SK-N-DZ (cell line): ENCODE data around the gene PHKB.

Experiments
- DNase-seq: peaks from one replicate; pipeline ENCODE4 v3.0.0-alpha.2; 2015; ENCODE audit warnings: low spot score
- small RNA-seq, 2 experiments: library from RNA; depleted of rRNA; stranded (forward); fragments of <200 nt; gene quantifications; one replicate each; pipeline ENCODE3, GENCODE V24; 2014

PHKB gene

DNA sequence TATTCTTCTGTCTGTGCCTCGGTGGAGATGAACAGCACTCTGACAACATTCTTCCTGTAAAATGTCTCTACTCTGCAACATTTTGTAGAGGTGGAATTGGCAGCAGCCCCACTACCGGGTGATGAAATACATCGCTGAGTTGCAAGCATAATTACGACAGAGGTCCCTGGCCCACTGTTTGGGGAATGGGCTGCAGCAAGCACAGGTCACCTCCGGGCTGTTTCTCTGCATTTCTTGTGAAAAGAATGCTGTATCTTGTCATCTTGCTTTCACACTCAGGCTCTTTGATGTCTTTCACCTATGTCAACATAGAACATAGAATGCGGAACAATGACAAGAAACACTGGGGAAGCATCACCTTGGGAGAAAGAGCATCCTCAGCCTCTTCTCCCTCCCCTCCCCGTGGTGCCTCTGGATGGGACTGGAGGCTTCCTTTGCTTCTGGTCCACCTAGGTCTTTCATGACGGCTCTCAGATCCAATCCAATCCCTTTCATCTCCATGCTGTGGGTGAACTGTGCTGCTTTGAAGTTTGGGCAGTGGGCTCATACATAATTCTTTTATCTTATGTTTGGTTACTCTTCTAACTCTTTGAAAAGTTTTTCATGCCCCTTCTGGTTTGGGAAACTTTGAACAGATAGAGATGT, 265.0 kb downstream of the PHKB start:
- DNase-seq = no peak

DNA sequence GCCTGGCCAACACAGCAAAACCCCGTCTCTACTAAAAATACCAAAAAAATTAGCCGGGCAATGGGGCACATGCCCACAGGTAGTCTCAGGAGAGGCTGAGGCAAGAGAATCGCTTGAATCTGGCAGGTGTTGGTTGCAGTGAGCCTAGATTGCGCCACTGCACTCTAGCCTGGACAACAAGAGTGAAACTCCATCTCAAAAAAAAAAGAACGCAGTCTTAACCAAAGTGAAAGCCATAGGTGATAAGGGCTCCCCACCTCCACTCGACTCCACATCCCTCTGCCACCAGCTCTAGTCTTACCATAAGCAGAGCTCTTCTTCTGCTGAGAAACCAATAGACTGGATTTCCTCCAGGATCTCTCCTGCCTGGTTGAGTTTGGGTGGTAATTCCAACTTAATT, 266.0 kb downstream of the PHKB start:
- DNase-seq = no peak

DNA sequence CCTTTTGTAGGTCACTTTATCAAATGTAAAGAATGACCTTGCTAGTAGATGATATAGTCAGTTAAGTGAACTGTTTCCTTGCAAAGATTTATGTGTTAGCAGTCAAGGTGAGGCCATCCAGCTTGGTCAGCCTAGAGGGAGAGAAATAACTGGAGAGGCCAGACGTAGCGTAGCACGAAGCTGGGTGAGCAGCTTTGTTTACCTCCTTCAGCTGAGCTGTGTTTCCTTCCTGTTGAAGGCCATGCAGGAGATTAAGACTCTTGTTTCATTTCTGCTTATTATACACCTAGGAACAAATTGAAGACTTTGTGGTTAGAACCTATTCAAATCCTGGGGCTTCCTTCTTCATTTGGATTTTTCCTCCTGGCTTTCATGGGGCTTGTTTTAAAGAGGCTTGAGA, 267.1 kb downstream of the PHKB start:
- no peak for DNase-seq

DNA sequence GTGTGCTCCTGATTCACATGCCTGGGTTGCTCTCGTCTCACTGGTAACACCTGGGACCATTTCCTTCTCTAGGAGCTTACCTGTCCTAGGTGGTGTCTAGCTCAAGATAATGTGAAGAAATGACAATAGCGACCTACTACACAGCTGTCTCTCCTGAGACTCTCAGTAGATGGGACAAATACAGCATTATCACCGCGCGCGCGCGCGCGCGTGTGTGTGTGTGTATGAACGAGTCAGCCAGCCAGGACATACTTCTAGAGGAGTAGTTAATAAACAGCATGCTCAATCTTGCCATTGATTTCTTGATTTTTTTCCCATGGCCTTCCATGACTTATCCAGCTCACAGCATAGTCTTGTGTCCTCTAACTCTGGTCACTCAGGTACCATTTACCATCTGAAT, 268.6 kb downstream of the PHKB start:
- no peak for DNase-seq

DNA sequence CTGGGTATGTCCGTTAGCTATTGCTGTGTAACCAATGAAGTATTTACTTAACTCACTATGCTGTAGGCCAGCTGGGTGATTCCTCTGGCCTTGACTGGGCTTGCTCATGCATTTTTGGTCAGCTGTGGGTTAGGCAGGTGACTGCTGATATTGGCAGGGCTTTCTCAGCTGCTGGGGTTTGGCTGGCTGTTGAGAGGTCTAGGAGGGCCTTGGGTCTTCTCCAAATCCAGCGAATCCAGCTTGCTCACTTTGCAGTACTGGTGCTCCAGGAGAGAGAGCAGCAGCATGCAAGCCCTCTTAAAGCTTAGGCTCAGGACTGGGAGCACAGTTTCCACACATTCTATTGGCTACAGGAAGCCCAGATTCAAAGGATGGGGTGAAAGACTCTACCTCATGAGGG, 270.1 kb downstream of the PHKB start:
- DNase-seq = no peak

DNA sequence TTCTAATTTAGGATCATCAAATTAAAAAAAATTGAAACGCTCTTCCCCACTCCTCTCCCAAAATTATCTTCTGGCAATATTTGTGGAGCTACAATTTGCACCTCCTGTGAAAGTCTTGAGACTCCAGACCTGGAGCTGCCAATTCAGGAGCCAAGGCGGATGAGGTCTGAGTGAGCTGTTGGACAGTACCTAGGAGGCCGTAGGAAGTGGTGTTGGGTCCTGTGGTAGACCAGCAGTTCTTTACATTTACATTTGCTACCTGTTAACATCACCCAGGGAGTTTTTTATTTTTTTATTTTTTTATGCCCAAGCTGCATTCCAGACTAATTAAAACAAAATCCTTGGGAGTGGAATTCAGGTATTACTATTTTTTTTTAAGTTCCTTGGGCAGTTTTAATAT, 271.0 kb downstream of the PHKB start:
- no peak for DNase-seq

DNA sequence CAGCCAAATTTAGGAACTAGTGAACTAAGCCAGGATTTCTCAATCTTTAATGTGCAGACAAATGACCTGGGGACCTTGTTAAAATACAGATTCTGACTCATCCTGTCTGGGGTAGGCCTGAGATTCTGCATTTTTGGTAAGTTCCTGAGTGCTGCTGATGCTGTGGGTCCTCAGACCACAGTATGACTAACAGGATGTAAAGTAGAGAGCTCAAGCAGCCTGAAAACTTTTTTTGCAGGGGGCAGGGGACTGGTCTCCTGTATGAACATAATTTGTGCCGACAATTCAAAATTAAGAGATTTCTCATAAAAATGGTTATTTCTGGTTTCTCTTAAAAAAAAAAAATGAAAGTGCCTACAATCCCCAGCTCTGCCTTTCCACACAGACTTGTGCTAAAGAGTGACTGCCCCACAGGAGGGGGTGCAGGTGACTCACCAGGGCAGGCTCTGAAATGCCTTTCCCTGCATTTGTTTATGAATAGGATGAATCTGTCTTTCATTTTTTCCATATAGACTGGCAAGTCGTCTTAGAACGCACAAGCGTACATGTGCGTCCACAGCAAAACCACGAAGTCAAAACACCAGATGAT, 271.5 kb downstream of the PHKB start:
- no peak for DNase-seq

DNA sequence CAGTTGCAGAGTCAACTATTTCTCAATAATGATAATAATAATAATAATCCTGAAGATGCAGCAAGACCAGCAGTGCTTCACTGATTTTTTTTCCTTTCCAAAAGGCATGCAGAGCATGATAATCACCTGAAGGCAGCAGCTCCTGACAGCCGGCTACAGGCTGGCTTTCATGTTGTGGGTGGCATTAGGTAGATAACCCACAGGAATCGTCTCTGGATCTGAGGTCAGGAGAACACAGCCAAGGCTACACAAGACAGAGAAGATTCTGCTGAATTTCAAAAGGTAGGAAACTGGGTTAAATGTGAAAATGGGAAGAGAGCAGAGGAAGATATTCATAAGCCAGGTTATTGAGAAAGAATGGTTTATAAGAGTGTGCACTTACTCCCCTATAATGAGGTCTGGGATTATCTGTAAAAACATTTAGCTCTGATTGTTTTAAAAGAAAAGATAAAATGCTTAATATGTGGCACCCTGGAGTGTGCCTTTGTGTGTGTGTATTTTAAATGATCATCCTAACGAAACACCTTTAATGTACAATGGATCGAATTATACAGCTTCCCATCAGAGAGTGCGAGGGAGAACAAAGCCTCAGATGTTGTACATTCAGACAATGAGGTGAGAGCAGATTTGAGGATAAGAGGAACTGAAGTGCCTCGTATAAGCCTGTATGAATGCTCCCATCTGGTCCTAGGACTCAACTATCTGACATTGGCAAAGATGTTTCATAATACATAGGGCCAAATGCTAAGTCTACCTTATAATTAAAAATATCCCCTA, 273.1 kb downstream of the PHKB start:
- DNase-seq = no peak

DNA sequence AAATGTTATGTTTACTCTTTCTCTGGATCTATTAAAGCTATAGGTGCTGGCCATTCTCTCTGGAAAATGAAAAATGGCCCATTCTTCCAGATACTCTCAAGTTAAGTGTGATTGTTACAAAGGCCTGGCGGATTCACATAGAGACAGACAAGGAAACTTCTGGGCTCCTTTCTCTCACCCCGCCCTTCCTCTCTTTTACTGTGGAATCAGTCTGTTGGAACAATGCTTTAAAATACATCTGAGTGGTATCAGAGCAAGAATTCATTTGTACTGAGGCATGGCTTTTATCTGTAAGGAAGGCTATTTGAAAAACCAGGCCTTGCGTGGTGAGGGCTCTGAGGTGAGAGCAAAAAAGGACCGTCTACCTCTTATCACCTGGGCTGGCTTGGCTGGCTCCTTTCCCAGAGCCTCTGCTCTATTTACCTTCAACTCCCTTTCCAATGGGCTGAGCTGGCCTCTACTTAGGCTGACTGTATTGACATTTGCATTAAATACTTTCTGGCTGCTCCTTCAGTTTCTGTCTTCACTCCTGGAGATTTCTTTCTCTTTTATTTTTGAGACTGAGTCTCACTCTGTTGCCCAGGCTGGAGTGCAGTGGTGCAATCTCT, 274.0 kb downstream of the PHKB start:
- no peak for DNase-seq

DNA sequence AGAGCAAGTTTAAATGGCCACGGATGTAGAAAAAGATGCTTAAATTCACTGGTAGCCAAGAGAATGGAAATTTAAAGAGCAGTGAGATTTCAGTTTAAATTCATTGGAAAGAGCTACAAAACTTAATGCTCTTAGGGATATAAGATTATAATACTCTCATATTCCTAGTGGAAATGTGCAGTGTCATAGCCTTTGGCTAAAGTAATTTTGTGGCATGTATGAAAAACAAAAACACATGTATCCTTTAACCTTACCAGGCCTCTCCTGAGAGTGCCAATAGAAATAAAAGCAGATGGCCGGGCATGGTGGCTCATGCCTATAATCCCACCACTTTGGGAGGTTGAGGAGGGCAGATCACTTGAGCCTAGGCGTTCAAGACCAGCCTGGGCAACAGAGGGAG, 289.2 kb downstream of the PHKB start:
- no peak for DNase-seq

Small RNA genes lying within 50 kb of the gene (small RNA-seq; reads per million reads assigned to genes)
- 0 to 0.09 reads per million in 2 experiments for gene RNA5SP425
